Femur (tissue), 1 donor: Measurements from ENCODE around the gene KCNC3.

Experiments
- DNase-seq: peaks from one replicate; pipeline ENCODE4 v3.0.0-alpha.2; 2017

KCNC3 gene

DNA sequence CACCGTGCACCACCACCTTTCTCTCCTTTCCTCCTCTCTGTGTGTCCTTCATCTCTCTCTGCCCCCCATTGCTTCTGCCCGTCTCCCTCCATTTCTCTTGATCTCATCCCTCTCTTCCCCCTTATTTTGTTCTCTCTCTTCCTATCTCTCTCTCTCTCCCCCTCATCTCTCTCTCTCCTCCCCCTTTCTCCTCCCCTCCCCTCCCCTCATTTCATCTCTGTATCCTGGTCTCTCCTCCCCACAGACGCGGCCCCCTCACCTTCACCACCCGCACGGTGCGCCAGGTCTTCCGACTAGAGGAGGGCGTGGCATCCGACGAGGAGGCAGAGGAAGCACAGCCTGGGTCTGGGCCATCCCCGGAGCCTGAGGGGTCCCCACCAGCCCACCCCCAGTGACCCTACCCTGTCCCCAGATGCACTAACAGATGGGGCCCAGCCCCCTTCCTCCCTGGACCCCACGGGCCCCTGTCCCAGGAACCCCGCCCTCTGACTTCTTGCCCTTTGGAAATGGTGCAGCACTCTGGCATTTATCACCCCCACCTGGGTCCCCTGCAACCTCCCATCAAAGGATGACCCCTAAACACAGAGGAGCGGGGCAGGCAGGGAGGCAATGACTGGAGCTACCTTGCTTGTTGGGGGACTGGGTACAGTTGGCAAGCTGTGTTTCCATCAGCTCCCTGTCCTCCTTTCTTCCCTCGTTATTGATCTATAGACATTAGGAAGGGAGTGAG lies 19.6 kb downstream of the KCNC3 start:
- no peak for DNase-seq

DNA sequence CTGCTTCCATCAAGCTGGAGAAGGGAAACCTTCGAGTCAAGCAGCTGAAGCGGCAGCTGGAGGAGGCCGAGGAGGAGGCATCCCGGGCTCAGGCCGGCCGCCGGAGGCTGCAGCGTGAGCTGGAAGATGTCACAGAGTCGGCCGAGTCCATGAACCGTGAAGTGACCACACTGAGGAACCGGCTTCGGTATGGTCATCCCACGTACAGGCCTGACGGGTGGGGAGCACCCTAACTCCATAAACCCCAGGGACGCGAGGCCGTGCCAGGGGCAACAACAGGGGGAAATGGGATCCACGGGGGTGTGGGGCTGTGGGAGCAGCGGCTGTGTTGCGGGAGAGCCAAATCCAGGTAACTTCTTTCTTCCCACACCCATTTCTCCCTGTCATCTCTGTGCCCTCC lies 20.2 kb downstream of the KCNC3 start:
- no peak for DNase-seq

DNA sequence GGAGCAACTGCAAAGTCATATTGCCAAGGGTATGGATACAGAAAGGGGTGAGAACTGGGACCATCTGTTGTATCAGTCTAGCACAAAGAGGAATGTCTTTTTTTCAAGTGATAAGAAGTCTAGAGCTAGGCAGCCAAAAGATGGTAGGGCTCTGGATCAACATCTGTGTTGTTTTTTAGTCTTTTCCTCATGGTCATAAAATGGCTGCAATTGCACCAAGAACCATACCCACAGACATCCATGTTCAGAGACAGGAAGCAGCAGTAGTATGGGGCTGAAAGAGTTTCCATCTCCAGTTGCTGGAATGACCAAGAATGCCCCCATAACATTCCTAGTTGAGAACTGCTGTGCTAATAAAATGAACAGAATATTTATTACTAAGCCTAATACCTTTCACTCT lies 25.6 kb downstream of the KCNC3 start:
- no peak for DNase-seq

DNA sequence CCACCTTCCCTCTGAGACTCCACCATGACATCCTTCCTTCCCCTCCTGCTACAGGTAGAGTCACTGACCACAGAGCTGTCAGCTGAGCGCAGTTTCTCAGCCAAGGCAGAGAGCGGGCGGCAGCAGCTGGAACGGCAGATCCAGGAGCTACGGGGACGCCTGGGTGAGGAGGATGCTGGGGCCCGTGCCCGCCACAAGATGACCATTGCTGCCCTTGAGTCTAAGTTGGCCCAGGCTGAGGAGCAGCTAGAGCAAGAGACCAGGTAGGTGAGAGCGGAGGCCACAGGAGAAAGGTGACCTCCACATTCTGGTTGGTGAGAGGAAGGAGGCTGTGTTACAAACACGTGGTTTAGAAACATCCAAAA lies 27.6 kb downstream of the KCNC3 start:
- DNase-seq = no peak

DNA sequence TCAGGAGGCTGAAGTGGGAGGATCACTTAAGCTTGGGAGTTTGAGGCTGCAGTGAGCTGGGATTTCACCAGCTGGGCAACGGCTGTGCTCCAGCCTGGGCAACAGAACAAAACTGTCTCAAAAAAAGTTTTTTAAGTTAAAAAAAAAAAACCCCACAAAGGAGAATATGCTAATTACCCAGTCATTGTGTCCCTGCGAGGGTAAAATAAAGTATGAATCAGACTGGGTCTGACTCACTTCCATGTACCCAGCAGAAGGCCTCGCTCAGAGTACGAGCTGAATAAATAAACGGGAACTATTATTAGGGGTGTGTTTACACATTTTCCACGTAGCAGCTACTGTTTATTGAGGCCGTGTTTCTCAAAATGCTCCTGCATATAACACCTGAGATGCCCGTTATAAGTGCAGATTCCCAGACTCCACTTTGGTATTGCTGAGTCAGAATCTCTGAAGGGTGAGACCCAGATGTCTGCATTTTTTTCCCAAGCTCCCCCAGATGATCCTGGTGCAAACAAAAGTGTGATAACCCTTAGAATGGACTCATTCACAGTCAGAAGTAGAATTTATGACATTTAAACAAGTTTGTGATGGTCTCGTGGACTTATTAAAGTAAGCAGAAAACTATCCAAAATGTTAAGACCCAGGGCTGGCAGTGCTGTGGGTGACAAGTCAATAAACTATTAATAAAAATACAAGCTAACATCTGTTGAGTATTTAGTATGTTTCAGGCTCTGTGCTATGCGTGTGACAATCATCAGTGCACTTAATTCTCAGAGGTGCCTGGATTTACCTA lies 28.2 kb downstream of the KCNC3 start:
- no peak for DNase-seq

DNA sequence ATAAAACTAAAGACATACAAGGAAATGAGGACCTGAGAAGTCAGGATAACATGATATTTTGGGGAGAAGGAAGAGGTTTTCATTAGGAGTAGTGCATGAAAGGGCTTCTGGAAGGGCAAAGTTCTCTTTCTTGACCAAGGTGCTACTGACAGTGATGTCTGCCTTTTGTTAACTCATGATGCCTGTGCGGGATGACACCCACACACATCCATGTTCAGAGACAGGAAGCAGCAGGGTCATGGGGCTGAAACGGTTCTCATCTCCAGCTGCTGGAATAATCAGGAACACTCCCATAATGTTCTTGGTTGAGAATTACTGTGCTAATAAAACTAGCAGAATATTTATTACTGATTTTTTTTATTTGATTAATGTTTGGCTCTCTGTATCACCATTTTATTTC lies 29.1 kb downstream of the KCNC3 start:
- no peak for DNase-seq

DNA sequence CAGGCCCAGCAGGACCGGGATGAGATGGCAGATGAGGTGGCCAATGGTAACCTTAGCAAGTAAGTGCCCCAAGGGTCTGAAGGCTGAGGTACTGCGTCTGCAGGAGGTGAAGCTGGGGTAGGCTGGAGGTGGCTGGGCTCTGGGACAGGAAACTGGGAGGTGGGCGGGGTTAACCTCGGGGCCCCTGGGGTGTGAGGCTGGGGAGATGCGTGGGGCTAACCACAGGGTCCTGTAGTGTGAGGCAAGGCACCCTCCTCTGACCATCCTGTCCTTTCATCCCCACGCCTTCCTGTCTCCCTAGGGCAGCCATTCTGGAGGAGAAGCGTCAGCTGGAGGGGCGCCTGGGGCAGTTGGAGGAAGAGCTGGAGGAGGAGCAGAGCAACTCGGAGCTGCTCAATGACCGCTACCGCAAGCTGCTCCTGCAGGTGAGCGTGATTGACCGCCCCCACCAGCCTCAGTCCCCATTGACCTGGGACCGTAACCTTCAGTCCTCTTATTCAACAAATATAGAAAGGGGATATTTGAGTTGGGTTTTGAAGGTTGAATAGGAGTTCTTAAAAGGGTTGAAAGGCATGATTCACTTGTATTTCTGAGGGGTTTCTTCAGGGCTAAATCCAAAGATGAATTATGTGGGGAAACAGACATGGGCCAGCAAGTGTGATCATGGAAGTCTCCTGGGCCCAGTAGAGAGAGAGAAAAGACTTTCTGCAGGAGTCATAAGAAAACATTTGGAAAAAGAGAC lies 35.7 kb downstream of the KCNC3 start:
- no peak for DNase-seq

DNA sequence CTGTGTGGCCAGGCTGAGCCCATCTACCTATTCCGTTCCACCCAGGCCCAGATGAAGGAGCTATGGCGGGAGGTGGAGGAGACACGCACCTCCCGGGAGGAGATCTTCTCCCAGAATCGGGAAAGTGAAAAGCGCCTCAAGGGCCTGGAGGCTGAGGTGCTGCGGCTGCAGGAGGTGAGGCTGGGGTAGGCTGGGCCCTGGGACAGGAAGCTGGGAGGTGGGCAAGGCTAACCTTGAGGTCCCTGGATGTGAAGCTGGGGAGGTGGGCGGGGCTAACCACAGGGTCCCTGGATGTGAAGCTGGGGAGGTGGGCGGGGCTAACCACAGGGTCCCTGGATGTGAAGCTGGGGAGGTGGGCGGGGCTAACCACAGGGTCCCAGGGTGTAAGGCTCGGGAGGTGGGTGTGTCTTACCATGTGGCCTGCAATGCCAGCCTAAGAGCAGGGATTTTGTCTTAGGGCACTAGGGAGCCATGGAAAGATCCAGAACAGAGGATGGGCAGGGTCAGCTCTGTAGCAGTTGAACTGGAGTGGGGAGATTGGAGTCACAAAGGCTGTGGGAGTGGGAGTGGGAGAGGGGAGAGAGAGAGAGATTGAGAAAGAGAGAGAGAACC lies 36.9 kb downstream of the KCNC3 start:
- no peak for DNase-seq

DNA sequence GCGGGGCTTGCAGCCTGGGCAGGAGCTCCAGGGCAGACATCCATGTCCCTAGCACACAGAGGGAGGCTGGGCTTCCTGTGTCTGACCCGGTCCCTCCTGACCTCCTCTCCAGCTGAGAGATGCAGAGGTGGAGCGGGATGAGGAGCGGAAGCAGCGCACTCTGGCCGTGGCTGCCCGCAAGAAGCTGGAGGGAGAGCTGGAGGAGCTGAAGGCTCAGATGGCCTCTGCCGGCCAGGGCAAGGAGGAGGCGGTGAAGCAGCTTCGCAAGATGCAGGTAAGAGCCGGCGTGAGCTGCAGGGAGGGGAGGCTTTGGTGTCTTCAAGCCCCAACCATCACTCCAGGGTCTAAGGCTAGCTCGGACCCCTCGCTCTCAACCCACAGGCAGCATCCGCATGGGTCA lies 38.4 kb downstream of the KCNC3 start:
- no peak for DNase-seq

DNA sequence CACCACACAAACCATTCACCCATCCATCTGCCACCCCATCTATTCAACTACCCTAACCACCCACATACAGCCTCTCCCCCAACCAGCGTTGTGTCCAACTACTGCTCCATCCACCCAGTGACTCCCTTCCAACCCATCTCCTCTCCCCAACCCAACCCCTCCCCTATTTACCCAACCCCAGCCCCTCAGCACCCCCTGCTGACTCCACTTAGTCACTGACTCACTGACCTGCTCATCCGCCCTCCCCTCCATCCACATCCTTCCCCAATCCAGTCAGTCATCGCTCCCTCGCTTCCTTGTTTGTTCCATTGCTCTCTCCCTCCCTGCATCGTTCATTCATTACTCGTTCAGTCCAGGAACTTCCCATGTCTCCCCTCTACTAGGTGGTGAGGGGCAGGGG lies 39.2 kb downstream of the KCNC3 start:
- no peak for DNase-seq

DNA sequence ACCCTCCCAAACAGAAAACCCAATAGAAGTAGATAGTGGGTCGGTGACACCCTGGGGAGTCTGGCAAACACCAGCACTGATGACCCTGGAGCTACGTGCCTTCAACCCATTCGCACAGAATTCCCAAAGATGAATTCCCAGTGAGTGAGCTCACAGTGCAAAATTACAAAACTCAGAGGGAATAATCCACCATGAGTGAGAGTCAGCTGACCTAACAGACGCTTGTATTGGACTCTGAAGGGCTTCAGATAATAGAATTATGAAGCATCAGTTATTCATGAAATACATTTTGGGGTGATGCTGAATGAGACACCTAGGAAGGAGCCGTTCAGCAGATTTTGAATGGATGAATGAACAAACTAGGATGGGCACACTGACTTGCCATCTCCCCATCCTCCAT lies 40.2 kb downstream of the KCNC3 start:
- DNase-seq = no peak

DNA sequence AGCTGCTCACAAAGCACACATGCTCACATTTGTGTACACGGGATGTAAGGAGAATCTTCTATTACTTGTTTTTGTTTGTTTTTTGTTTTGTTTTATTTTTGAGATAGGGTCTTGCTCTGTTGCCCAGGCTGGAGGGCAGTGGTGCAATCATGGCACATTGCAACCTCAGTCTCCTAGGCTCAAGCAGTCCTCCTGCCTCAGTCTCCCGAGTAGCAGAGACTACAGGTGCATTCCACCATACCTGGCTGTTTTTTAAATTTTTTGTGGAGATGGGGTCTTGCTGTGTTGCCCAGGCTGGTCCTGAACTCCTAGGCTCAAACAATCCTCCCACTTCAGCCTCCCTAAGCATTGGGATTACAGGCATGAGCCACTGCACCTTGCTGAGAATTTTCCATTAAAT lies 41.8 kb downstream of the KCNC3 start:
- no peak for DNase-seq

DNA sequence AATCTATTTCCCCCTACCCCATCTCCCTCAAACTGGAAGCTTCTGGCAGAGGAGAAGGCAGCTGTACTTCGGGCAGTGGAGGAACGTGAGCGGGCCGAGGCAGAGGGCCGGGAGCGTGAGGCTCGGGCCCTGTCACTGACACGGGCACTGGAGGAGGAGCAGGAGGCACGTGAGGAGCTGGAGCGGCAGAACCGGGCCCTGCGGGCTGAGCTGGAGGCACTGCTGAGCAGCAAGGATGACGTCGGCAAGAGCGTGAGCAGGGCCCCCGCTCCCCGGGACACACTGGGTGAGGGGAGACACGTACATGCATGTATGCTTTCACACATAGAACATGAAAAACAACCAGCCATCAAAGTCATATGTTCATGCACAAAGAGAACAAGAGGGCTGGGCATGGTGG lies 42.7 kb downstream of the KCNC3 start:
- DNase-seq = no peak

DNA sequence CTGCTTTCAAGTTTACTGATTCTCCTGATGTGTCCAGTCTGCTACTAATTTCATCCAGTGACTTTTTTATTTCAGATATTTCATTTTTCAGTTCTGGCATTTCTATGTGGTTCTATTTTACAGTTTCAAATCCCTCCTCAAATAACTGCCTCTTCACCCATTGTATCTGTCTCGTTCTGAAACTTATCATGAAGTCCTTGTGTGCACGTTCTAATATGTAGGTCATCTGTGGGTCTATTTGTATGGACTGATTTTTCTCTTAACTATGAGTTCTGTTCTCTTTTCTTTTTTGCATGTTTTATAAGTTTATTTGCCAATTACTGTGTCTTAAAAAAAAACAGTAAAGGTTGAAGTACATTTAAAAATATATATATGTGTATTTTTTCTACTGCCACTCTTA lies 43.3 kb downstream of the KCNC3 start:
- DNase-seq = no peak

DNA sequence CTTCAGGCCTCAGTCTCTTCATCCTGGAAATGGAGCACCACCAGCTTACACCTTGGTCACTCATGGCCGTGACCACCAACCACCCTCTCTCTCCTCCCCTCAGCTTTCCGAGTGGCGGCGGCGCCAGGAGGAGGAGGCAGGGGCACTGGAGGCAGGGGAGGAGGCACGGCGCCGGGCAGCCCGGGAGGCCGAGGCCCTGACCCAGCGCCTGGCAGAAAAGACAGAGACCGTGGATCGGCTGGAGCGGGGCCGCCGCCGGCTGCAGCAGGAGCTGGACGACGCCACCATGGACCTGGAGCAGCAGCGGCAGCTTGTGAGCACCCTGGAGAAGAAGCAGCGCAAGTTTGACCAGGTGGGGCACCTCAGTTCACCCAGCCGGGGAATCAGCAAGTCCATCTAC lies 47.7 kb downstream of the KCNC3 start:
- DNase-seq = no peak

DNA sequence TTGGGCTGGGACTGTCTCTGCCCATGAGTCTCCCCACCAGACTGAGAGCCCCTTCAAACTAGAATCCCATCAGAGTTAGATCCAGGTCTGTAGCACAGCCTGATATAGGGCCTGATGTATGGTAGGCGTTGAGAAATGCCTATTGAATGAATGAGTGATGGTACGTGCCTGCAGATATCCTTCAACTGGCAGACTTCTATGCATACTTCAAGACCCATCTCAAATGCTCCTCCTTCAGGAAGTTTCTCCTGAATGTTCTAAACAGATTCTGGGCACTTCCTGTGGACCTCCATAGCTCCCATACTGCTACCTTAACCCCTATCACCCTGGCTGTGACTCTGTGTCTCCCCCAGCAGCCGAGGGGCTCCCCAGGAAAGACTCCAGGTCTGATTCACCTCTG lies 48.2 kb downstream of the KCNC3 start:
- no peak for DNase-seq

DNA sequence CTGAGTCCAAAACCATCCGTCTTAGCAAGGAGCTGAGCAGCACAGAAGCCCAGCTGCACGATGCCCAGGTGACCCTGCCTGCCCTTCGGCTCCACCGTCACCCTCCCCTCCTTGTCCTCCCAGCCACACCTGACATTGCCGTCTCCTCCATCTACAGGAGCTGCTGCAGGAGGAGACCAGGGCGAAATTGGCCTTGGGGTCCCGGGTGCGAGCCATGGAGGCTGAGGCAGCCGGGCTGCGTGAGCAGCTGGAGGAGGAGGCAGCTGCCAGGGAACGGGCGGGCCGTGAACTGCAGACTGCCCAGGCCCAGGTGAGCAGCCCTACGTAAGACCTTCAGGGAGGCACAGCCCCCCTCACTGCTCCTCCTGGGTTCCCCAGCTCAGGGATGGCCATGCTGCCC lies 49.1 kb downstream of the KCNC3 start:
- no peak for DNase-seq

DNA sequence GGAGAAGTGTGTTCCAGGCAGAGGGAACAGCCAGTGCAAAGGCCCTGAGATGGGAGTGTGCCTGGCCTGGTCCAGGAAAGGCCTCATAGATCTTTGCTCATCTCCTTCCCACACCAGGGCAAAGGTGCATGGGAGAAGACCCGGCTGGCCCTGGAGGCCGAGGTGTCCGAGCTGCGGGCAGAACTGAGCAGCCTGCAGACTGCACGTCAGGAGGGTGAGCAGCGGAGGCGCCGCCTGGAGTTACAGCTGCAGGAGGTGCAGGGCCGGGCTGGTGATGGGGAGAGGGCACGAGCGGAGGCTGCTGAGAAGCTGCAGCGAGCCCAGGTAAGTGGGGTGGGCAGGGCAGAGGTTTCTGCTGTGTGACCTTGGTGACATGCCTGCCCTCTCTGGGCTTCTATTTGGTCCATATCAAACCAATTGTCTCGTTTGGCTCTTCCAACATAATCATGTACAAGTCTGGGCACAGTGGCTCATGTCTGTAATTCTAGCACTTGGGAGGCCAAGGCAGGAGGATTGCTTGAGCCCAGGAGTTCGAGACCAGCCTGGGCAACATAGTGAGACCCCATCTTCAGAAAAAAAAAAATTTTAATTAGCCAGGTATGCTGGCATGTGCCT lies 51.1 kb downstream of the KCNC3 start:
- DNase-seq = no peak

DNA sequence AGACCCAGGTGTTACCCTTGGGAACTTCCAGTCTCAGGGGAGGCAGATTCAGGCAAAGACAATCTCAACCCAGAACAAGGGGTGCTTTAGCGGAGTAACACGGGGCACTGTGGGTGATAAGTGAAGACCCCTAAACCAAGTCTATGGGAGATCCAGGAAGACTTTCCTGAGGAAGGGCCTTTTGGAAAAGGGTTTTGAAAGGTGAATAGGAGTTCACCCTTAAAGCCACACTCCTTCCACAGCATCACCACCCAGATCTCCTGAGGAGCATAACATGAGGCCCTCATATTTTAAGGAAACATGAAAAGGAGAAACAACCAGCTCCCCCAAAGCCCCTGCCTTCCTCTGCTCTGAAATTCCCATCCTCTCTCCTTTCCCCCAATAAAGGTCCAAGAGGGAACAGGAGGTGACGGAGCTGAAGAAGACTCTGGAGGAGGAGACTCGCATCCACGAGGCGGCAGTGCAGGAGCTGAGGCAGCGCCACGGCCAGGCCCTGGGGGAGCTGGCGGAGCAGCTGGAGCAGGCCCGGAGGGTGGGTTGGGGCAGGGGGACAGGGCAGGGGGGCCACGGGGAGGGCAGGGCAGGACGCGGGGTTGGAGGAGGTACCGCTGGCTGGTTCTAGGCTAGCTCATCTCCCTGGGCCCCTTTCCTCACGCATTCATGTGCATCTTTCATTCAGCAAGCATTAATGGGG lies 52.7 kb downstream of the KCNC3 start:
- no peak for DNase-seq

DNA sequence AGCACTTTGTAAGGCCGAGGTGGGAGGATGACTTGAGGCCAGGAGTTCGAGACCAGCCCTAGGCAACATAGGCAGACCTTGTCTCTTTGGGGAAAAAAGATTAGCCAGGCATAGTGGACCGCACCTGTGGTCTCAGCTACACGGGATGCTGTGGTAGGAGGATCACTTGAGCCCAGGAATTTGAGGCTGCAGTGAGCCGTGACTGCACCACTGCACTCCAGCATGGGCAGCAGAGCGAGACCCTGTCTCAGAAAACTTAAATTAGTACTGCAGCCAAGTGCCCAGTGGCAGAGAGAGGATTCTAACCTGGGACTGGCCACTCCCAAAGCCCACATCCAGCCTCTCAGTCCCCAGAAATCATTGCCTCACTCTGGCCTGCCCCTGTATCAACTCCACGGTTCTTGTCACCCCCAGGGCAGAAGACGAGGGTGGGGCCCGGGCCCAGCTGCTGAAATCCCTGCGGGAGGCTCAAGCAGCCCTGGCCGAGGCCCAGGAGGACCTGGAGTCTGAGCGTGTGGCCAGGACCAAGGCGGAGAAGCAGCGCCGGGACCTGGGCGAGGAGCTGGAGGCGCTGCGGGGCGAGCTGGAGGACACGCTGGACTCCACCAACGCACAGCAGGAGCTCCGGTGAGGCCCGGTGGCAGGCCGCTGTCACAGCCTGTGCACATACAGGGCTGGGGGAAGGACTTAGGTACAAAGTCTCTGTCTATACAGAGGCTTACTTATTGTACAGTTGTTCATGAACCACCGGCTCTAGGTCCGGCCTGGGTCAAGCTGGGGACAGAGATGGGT lies 53.4 kb downstream of the KCNC3 start:
- DNase-seq = no peak

DNA sequence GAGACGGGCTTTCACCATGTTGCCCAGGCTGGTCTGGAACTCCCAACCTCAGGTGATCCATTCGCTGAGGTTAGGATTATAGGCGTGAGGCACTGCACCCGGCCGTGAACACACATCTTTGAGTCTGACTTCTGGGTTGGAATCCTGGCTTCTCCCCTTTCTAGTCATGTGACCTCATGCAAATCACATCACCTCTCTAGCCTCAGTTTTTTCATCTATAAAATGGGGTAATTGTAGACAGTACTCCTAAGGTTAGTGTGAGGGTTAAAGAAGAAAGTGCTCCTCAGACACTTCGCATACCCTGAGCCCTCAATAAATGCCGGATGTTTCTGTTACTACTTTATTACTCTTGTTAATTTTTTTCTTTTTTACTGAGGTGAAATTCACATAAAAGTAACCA lies 55.4 kb downstream of the KCNC3 start:
- DNase-seq = no peak
